Measurements from ENCODE around the gene CALY.

Gene CALY

DNA sequence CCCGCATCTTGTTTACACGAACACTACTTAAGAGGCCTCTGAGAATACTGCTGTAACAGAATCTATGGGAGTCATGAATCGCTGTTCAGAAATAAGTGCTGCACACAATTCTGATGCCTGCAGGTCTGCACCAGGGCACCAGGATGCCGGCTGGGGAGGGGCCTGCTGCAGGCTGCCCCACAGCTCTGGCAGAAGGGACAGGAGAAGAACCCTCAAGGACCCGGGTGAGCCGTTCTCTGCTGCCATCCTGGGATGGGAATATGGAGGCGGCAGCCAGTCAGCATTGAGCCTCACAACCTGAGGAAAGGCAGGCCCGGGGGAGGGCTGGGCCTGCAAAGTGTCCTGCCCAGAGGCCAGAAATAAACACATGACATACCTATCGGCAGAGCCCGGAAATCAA is 39.2 kb downstream of the CALY start:
- H3K27ac ChIP-seq: no peak overlapping the region
- TF ChIP-seq, protein P1, sequence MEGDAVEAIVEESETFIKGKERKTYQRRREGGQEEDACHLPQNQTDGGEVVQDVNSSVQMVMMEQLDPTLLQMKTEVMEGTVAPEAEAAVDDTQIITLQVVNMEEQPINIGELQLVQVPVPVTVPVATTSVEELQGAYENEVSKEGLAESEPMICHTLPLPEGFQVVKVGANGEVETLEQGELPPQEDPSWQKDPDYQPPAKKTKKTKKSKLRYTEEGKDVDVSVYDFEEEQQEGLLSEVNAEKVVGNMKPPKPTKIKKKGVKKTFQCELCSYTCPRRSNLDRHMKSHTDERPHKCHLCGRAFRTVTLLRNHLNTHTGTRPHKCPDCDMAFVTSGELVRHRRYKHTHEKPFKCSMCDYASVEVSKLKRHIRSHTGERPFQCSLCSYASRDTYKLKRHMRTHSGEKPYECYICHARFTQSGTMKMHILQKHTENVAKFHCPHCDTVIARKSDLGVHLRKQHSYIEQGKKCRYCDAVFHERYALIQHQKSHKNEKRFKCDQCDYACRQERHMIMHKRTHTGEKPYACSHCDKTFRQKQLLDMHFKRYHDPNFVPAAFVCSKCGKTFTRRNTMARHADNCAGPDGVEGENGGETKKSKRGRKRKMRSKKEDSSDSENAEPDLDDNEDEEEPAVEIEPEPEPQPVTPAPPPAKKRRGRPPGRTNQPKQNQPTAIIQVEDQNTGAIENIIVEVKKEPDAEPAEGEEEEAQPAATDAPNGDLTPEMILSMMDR (IDR thresholded peaks at IDR 0.05): no peak

DNA sequence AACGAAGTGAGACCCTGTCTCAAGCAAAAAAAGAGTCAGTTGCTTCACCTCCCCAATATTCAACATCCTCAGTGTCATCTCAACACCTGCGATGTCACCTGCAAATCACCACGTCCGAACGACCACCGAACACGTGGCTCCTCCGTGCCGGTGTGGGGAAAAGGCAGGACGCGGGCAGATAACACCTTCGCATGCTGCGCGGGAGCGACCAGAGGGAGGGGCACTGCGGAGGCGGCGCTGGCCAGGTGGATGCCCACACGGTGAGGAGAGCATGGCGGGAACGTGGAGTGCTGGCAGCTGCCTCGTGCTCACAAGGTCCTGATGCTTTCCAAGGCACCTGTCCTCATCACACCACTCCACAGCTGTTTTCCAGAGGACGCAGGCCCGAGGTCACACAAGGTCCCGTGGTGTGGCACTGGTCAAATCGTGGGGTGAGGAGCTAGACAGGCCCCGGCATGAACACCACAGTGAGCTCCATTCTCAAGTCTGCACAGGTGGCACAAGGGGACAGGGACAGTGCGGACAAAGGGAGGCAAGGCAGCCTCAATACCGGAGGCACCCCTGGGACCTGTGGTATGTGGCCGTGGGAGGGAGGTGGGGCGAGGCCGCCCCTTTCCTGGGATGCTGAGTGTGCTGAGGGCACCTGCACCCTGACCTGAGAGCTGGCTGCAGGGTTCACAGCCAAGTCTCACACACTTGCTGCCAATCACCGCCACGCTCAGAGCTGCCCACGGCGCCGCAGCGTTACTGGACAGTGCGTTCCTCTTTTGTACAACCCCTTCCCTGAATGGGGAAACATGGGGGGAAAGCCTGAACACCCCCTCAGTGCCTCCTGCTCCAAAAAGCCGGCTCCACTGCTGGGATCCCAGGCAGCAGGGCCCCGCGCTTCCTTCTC is 41.0 kb downstream of the CALY start:
- TF ChIP-seq, protein P1 (IDR thresholded peaks at IDR 0.05): no peak
- TF ChIP-seq ZFX (IDR thresholded peaks at IDR 0.05; ENCODE audit: borderline replicate concordance): no peak

DNA sequence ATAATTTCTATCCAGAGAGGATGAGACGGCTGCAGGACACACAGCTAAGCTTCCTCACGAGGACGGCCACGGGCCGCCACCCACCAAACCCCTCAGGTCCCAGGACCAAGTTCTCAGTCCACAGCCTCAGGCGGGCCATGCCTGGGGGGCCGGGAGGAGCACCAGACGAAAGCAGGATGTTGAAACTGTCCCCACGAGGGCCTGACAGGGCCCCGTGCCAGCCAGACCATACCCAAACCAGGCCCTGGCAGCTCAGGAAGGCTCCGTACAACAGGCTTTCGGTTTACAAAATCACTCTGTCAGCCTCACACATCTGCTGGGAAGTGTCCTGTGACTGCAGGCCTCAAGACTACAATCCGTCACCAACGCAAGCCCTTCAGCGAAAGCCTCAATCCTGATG is 42.5 kb downstream of the CALY start:
- TF ChIP-seq, protein P1 (IDR thresholded peaks at IDR 0.05): no peak
- TF ChIP-seq ZFX (IDR thresholded peaks at IDR 0.05; ENCODE audit: borderline replicate concordance): no peak
- H3K27ac ChIP-seq: no peak overlapping the region

More for the DNA sequence above, 41.0 kb downstream of the CALY start:
- H3K27ac ChIP-seq: no peak overlapping the region

DNA sequence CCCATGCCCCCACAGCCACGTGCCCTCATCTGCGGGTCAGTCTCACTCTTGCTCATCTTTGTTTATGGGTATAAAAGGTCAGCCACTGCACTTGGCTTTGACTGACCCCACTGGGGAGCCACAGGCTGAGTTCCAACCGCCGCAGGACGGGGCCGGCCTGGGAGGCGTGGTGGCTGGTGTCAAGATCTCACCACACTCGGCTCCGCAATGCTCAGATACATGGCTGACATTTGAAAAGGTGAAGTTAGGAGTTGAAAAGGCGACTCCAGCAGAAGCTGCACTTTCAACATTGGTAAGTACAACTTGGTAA is 42.9 kb downstream of the CALY start:
- H3K27ac ChIP-seq: no peak overlapping the region

DNA sequence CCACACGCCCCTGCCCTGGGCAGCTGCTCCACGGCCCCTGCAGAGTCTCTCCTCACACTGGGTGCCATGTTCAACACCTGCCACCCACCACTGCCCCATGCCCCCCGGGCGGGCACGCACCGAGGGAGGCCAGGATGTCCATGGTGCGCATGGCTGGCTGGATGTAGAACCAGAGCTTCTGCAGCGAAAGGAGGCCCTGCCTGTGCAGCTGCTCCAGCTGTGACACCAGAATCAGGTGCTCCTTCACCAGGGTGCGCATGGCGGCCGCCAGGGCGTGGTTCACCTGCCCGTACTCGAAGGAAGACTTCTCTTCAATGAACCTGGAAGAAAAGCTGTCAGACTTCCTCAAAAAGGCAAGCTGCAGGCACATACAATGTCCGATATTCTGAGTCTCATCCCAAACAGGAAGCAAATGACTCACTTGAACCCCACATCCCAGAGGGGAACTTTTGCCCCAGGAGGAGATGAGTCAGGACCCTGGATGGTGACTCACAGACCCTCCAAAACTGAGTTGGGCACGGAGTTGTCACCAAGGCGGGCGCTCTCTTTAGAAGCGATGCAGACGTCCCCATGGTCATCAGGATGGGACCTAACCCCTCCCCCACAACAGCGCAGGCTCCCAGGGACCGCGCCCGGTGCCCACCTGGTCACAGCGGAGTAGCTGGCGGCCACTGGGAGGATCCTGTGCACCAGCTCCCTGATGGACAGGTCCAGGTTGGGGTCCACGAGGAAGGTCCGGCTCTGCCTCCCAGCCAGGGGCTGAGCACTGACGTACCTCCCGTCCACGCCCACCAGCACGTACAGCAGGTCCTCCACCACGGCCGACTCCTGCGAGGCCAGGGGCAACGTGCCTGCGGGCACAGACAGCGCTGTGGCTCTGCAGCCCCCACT is 43.5 kb downstream of the CALY start:
- no peak overlapping the region for H3K27ac ChIP-seq
- no peak for TF ChIP-seq ZFX (IDR thresholded peaks at IDR 0.05; ENCODE audit: borderline replicate concordance)
- TF ChIP-seq, protein P1 (IDR thresholded peaks at IDR 0.05): no peak

More for the DNA sequence above, 42.9 kb downstream of the CALY start:
- TF ChIP-seq, protein P1 (IDR thresholded peaks at IDR 0.05): no peak
- TF ChIP-seq ZFX (IDR thresholded peaks at IDR 0.05; ENCODE audit: borderline replicate concordance): no peak

DNA sequence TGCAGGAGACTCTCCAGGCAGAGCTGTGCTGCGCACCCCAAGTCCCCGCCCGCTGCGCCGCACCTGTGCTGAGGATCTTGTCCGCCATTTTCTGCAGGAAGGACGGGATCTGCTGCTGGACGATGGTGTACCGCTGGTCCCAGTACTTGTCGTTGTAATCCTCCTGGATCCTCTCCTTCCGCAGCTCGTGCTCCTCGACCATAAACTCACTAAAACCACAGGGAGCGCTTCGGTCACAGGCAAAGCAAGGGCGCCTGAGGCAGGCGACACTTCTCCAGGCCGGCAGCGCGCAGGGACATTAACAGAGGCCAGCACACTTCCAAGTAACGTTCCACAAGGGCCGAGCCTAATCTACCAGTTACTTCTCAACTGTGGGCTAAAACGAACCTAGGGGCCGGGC is 46.9 kb downstream of the CALY start:
- TF ChIP-seq, protein P1 (IDR thresholded peaks at IDR 0.05): no peak
- TF ChIP-seq ZFX (IDR thresholded peaks at IDR 0.05; ENCODE audit: borderline replicate concordance): no peak
- no peak overlapping the region for H3K27ac ChIP-seq

Measured in 22Rv1 (cell line).